NCI-H1436 treated with DMSO at 0.1 percent for 48 hours (cell line): ENCODE results near the gene RGL2.

Source experiments
- DNase-seq: peaks from one replicate; lab custom pipeline; 2025; lab: John Stamatoyannopoulos, UW

RGL2 gene

DNA sequence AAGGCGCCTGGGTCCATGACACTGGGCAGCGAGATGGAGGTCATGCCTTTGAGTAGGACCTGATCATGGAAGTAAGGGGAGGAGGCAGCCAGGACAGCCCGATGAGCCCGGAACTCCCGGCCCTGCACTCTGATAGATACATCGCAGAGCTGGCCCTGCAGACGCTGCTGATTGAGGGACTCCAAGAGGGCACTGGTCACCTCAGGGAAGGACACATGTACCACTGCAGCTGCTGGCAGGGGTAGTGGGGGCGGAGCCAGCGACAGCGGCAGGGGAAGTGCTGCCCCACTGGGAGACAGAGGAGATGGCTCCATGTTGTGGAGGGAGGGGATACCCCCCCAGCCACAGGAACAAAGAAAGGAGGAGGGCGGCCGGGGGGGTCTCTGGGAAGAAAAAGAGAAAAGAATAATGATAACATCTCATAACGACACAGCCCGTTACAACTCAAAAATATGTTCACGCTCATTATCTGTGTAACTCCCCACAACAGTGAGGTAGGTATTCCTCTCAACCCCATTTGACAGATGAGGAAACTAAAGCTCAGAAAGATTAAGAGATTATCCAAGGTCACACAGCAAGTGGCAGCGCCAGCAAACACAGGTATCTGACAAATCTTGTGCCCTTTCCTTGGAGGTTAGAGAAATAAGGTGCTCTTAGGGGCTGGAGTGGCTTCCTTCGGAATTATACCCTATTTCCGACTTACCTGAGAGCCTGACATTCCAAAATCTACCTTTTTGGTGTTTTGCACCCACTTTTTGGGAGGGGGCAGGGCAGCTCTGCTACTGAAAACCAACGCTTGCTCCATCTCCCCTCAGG is 18.1 kb upstream of the RGL2 start:
- DNase-seq, result no peak

DNA sequence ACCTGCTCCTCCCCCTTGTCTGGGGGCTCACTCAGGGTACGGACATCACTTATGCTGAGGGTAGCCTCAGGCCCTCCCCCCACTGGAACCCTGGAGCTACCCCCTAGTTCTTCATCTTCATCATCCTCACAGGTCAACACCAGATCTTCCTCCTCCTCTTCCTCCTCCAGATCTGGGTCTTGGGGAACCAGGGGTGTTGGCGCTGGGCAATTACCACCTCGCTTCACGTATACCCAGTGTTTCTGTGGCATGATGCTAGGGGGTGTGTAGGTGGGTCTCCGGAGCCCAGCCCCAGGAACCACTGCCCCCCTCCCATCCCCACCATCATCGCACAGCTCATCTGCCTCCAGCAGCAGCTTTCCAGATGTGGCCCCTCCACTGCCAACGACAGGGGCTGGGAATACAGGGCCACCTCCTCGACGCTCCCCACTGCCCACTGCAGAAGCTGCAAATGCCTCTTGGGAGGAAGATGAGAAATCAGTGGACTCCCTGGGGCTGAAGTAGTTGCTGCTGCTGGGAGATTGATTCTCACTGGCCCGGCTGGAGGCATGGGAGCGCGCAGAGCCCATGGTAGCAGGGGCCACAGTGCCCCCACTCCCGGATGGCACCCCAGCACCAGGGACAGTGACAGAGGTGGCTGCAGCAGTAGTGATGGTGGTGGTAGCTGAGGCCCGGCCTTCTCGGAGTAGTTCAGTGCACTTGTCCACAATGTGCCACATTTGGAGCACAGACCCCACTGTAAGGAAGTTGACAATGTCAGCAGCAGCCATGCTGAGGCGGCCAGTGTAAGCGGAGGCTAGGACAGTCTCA is 17.3 kb upstream of the RGL2 start:
- DNase-seq, result no peak

DNA sequence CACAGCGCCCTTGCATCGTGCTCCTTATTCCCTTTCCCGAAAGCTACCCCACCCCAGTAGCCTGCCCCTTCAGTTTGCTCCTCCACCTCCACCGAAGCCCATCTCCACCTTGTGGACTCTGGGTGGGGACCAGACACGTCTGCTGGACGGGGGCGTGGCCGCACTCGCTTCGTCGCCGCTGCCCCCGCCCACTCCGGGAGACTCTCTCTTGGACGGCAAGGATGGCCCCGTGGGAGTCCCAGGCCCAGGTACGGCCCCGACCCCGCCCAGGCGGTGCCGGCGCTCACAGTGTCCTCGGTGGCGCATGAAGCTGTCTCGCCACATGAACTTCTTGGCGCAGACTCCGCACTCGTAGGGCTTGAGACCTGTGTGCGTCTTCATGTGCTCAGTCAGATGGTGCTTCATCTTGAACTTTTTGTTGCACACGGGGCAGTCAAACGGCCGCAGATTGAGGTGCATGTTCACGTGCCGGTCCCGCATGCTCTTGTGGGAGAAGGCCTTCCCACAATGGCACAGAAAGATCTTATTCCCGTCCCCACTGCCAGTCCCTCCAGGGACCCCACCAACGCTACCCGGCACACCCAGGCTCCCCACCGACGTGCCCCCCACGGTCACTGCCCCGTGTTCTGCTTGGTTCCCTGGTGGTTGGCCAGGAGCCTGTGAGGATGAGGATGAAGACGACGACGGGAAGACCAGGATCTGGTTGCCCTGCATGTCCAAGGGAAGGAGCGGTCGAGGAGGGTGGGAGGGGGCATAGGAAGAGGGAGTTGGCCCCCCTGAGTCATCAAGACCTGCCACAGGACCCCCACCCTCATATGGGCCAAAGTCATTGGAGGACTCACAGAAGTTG is 16.4 kb upstream of the RGL2 start:
- DNase-seq, result peak; percentile 31

DNA sequence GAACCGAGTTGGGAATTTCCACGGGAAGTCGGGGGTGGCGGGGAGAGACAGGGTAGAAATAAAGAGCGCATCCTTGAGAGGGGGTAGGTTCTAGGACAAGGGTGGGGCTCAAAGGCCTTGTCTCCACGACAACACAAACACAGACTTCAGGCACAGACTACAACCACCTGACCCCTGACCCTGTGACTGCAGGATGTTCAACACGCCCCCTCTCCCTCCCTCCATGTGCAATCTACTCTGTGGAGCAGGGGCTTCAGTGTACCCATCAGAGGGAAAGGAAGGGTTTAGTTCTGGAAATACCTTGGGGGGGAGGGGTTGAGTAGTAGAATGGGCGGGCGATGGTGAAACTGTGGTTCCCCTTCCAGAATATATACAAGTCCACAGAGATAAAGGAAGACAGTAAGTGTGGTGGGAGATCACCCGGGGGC is 15.8 kb upstream of the RGL2 start:
- DNase-seq, result no peak

DNA sequence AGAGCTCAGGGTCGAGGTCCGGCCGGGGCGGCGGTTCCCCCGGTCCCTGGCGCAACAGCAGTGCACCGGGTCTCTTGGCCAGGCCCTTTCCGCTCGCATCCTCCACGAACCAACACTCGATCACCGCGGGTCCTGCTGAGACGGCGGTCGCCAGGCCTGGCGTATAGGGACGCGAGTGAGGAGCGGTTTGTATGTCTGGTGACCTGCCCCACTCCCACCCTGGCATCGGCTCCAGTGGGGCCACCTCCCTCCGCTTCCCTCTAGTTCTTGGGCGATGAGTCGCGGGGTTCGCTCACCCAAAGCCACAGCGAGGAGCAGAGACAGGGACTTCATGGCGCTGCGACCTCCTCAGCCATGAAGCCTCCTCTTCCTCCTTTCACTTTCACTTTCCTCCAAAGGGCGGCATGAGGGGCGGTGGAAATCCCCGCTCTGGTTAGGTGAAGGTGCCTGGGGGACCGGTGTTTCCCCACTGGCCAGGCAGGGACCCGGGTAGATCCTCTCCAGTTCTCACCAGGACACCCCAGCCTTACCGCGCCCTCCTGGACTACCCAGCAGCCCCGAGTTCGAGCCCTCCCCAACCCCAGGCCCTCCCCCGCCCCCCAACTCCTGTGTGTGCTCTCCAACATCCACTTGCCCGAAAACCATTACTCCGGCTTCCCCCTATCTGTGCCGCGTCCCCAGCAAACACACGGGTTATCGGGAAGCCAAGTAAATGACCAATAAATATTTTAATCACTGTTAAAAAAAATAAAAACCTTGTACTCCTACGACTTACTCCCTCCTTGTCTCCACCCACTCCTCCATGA is 15.2 kb upstream of the RGL2 start, which contains the start of gene TAPBP:
TAPBP (minus strand) TSS at position 370 of the 806 bp plus-strand sequence; CDS start at position 333, 37 bp downstream.
- DNase-seq, result no peak

DNA sequence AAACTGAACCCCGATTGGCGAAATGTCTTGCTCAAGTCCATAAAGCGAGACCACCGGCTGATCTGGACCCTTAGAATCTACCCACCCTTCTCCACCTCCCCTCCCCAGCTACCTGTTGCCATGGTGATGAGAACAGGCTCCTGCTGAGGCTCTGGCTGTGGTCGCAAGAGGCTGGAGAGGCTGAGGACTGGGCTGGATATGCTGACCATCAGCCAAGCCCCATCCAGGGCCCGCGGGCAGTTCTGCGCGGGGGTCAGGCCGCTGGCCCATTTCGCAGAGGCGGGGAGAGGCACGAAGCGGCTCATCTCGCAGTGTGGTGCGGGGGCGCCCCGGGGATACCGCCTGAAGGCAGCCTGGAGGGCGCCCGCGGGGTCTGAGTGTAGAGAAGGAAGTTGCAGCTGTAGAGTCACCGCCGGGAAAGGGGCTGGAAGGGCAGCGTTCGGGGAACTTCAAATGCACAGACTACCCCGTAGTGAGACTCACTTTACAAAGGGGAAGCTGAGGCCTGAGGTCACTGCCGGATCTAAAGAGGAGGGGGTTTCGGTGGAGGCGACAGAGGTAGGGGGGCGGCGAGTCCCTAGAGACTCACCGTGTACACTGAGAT is 14.5 kb upstream of the RGL2 start:
- no peak for DNase-seq

DNA sequence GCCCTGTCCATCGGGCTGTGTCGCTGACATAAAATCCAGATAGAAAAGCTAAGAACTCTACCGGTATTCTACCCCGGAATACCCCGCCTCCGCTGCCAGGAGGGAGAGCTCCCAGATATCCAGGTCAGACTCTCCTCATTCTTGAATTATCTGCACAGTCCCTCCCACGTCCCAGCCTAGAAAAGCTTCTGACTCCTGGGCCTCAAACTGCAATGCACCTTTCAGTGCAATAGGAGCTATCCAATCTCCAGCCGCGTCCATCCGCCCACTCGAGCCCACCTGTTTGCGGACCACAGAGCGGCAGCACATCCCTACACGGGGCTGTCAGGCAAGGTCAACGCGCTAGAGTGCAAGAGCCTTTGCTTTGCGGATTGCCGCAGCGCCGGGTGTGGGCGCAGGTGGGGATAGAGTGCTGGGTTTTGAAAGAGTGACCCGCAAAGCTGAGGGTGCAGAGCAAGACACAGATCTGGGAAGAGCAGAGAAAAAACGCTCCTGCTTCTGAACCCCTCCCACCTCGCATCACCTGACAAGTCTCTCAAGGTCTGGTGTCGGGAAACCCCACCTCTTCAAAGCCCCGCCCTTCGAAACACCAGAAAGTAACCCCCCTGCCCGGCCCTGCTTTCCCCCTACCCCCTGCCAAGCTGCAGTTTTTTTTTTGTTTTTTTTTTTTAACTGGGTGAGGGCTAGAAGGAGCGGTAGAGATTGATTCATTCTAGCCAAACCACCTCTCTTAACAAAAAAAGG is 13.8 kb upstream of the RGL2 start:
- peak; percentile 73 for DNase-seq

DNA sequence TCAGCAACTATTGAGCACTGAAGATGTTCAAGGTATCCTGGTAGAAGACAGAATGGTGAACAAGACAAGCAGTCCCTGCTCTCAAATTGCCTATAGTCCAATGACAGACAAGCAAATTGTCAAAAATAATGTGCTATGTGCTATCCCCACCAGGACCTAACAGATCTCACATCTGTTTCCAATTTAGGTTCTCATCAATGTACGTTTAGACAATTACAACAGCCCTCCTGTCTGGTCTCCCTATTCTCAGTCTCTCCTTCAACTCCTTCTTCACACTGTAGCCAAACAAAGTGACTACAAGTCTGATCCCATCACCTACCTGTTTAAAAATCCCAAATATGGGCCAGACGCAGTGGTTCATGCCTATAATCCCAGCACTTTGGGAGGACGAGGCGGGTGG is 7.6 kb upstream of the RGL2 start:
- DNase-seq, result no peak

DNA sequence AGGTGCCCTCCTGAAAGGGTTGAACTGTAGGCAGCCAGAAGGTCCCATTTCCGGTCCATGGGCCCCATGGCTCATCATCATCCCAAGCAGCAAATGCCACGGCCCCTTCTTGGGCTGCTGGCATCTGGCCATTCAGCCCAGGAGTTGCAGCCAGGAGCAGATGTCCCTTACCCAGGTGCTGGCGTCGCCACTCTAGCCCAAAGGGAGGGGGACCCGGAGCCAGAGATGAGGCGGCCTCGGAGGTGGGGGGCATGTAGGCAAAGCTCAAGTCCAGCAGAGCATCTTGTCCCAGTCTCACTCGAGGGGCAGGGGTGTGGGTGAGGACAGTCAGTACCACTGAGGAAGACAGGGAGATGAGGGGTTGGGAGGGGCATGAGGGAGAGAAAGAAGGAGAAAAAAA is 6.3 kb upstream of the RGL2 start:
- DNase-seq, result no peak

DNA sequence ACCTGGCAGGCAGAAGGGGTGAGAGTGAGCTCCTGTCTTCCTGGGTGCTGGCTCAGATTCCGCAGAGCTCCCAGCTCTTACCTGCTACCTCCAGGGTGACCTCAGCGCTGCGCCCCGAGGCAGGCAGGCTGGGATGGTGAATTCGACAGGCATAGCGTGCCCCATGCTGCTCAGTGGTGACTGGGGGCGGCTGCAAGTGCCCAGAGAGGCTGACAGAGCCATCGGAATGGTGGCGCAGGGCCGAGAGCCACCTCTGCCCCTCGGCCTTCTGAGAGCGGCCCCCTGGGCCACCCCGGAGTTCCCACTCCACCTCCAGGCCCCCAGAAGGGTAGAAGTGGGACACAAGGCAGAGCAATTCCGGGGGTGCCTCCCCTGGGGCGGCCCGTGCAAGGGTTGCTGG is 5.5 kb upstream of the RGL2 start:
- no peak for DNase-seq

DNA sequence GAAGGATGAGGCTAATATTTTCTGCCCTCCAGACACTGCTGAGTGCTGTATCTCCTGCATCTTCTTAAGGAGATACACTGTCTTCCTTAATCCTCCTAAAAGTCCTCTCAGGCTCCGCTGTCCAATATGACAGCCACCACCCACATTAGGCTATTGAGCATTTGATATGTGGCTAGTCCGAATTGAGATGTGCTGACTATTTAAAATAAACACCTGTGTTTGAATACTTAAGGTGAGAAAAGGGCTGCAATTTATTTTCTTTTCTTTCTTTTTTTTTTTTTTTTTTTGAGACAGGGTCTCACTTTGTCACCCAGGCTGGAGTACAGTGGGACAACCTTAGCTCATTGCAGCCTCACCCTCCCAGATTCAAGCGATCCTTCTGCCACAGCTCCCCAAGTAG is 3.1 kb upstream of the RGL2 start:
- DNase-seq, result no peak

DNA sequence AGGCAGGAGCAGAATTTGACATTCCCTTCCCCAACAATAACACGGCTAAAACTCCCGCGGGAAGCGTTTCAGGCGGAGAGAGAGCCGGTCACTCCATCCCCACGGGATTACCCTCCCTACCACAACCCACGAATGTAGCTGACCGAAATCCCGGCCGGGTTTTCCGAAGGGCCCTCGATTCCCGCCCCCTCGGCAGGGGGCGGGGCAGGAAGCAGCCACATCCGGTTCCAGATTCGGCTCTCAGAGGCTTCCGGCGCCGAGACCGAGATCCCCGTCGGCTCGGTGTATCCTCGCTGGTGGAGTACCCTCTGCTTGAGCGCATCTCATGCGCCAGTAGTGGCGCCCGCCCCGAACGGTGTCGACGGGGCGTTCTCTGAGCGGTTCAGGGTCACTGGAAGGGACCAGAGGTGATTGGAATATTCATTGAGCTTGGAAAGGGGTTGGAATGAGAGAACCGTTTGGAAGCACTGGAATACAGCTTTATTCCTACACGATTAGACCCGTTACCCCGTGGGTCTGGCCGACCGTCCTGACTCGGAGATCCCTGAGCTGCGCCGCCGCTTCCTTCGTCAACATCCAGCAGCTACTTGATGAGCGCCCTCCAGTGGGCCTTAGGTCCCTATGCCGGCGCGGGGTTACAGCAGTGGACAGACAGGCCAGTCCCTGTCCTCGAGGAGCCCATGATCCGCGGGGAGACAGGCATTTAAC is 649 bp upstream of the RGL2 start:
- DNase-seq, result peak; percentile 77

DNA sequence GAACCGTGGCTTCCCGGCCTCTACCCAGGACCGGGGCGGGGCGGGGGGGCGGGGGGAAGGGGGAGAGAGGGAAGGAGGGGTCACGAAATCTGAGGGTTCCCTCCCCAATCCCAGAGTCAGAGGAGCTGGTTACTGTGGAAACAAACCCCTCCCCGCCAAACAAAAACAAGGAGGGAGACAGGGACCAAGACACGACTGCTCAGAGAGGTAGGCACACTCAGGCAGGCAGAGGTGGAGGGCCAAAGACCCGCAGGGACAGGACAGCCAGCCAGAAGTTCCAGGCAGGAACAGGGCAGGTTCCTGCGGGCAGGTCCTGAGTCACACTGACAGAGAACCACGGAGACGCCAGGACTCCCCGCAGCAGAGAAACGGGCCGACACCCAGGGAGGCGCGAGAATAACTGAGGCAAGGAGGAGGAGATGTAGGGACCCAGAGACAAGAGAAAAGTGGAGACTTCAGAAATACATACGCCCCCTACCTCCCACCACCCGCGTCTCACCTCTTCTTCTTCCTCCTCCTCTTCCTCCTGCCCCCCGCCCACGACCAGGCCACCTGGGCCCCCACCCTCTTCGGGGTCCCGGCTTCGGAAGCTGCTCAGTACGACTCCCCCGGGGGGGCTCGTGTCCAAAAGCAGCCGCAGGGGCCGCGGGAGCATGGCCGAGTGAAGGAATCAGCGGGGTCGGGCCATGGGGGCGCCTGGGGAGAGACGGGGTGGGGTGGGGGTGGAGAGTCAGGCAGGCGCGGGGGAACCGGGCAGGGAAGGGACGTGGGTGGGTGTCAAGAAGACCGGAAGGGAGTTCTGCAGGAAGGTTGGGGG is 578 bp downstream of the RGL2 start:
- no peak for DNase-seq

DNA sequence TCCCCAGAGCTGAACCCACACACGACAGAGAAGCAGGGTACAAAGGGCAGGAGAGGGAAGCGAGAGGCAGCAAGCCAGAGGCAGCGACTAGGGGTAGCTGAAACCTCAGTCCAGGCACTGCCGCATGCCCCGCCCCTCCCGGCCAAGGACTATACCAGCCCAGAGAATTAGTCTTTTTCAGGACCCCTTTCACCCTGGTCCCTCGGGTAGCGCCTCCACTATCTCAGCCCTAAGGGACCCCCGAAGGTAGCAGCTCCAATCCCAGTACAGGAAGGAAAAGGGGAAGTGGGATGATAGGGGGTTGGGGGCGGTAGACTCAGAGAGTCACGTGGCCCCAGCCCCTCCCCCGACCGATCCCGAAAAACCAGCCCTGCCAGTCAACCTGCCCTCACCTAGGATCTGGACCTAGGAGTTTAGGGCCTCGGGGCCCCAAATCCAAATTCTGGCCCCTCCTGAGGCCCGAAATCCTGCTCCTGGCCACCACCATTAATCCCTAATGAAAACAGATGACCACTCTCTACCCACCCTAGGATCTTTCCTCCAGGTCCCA is 1.3 kb downstream of the RGL2 start:
- DNase-seq, result no peak

DNA sequence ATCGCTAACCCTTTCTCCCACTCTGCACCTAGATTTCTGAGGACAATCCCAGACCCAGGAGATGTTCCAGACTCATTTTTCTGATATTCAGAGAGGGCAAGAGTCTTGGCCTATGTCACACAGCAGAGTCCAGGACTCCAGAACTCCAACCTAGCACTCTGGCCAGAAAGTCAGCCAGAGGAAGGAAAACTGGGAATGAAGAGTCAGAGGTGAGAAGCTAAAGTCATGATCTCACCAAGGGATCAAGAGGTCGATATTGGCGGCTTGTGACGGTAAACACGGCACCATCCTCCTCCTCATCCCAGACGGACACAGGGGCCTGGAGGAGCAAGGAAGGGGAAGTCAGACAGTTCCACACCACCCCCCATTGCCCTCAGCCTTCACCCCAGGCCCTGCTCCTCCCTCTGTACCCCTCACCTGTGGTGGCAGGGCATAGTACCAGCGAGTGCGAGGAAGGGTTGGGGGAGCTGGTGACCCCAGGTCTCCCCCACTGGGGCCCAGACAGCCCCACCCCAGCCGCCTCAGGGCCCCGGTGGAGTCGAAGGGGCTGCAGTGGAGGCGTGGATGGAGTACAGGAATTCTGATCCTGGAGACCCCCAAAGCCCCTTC is 1.8 kb downstream of the RGL2 start:
- no peak for DNase-seq

DNA sequence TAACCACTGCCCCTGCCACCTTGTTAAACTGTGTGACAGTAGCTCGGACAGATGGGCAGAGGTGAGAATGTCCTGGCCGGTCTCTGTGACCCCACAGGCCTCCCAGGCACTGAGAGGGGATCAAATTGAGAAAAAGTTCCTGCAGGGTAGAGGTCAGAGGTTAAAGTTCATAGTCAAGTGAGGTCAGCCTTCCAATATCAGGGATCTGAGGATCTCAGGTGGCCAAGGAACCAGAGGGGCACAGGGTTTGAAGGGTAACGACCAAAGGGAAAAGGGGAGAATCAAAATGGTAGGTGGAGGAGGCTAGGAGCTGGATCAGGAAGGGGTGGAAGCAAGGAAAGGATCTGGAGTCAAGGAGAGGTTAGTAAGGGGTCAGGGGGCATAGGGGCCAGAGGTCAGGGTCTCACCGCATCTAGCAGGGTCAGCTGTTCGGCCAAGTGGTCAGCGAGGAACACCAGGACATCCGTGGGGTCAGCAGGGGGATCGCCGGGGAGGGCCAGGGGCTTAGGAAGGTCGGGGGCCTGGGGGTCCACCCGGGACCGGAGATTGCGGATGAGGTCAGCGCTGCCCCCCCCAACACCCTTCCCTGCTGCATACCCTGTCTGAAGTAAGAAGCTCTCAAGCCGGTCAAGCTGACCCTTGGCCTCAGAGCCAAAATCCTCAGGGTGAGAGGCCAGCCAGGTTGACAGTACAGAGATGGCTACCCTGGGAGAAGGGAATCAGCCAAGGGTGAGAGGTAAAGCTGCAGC is 2.9 kb downstream of the RGL2 start:
- DNase-seq, result no peak

DNA sequence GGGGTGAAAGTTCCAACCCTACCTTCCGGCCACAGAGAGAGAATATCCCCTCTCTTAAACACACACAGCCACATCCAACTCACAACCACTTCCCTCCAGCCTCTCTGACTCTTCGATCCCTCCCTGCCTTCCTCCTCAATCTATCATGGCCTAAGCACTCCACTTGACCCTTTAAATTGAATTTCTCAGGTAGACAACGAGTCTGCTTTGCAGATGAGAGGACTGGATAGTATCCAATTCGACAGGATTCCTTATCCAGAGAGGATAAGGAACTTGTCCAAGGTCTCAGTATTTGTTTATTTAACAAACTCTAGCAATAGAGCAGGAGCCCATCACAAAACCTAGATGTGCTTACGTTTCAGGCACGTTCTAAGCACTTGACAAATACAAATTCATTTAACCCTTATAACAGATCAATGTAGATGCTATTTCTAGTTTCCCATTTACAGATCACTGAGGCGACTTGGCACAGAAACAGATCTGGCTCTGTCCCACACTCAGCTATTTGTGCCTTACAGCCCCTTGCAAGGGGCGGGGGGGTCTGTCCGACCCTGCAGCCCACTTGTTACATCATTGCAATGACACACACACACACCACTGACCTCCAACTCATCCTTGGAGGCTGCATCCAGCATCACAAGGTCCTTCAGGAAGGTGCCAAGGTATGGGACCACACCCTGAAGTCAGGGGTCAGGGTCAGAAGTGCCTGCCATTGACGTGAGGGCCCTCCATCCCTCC is 4.5 kb downstream of the RGL2 start:
- no peak for DNase-seq
